Putamen (tissue), 1 donor: ENCODE results near the gene TMC5.
"Not testable (repeated sequence)": the region's sequence is repeated elsewhere in the genome, so short reads cannot be mapped to it uniquely, and the experiment has no call there.

Experiments
- DNase-seq: peaks from one replicate; pipeline ENCODE4 v3.0.0-alpha.2; 2016; ENCODE audit warnings: low spot score

The TMC5 gene

GRCh38 chr16:19400711-19401110, 17.0 kb upstream of the TMC5 start:
- DNase-seq, result no peak

- no peak for DNase-seq
Observed at GRCh38 chr16:19406891-19407491, 10.7 kb upstream of the TMC5 start.

- no peak for DNase-seq
Observed at GRCh38 chr16:19410435-19411171, 7.1 kb upstream of the TMC5 start.

GRCh38 chr16:19411298-19411697, 6.4 kb upstream of the TMC5 start:
- no peak for DNase-seq

GRCh38 chr16:19412055-19412454, 5.6 kb upstream of the TMC5 start:
- not testable (repeated sequence) for DNase-seq

GRCh38 chr16:19415461-19415860, 2.2 kb upstream of the TMC5 start:
- no peak for DNase-seq

- no peak for DNase-seq
Observed at GRCh38 chr16:19415918-19416317, 1.8 kb upstream of the TMC5 start.

GRCh38 chr16:19418200-19418599, 517 bp downstream of the TMC5 start:
- DNase-seq, result no peak

- no peak for DNase-seq
Observed at GRCh38 chr16:19419698-19420075, 2.0 kb downstream of the TMC5 start.

GRCh38 chr16:19424478-19424877, 6.8 kb downstream of the TMC5 start:
- DNase-seq, result no peak

- no peak for DNase-seq
Observed at GRCh38 chr16:19430345-19430744, 12.7 kb downstream of the TMC5 start.

- no peak for DNase-seq
Observed at GRCh38 chr16:19431636-19432340, 14.1 kb downstream of the TMC5 start.

- no peak for DNase-seq
Observed at GRCh38 chr16:19432429-19432828, 14.7 kb downstream of the TMC5 start.

GRCh38 chr16:19434584-19434983, 16.9 kb downstream of the TMC5 start:
- DNase-seq, result no peak

- no peak for DNase-seq
Observed at GRCh38 chr16:19436540-19436939, 18.9 kb downstream of the TMC5 start.

GRCh38 chr16:19437280-19437679, 19.6 kb downstream of the TMC5 start:
- no peak for DNase-seq

- DNase-seq, result no peak
Observed at GRCh38 chr16:19438739-19439138, 21.1 kb downstream of the TMC5 start.

- no peak for DNase-seq
Observed at GRCh38 chr16:19439483-19439882, 21.8 kb downstream of the TMC5 start.

GRCh38 chr16:19443659-19444058, 26.0 kb downstream of the TMC5 start:
- no peak for DNase-seq

GRCh38 chr16:19446300-19446846, 28.7 kb downstream of the TMC5 start:
- DNase-seq, result no peak

- DNase-seq, result no peak
Observed at GRCh38 chr16:19446886-19447285, 29.2 kb downstream of the TMC5 start.

- no peak for DNase-seq
Observed at GRCh38 chr16:19450186-19450585, 32.5 kb downstream of the TMC5 start.
